Endothelial cell of umbilical vein (primary cell): ENCODE data around the gene ZBTB7C. TPM values are rescaled to one million over a fixed set of nuclear protein-coding genes. Genes with fewer than 3 reads are reported as not detected.

Experiments used
- BruUV-seq: library from RNA; stranded (reverse); fragments of 400-500 nt; replicated peaks from 2 replicates; lab custom pipeline; 2021; lab: Mats Ljungman, UMichigan
- CTCF ChIA-PET: fragments of 300-600, 350-600 bp; sonication (Branson Sonifier 250); formaldehyde crosslinking; loops from one replicate; lab custom pipeline; 2021; ENCODE audit warnings: antibody characterized with exemption, inconsistent platforms; lab: Charles Lee
- POLR2A ChIA-PET: fragments of 300-600, 350-600 bp; sonication (Branson Sonifier 250); formaldehyde crosslinking; loops from one replicate; lab custom pipeline; 2021; ENCODE audit warnings: antibody characterized with exemption, inconsistent platforms; lab: Charles Lee
- DNase-seq: peaks from one replicate; pipeline ENCODE4 v3.0.0-alpha.2; 2011; ENCODE audit warnings: low read depth, low spot score
- FAIRE-seq: peaks from 2 replicates; lab custom pipeline; 2011; peaks lifted over from hg19 to GRCh38; lab: Jason Lieb, UNC
- H2AFZ ChIP-seq: 2 replicates; pipeline ENCODE4 v1.6.0; 2012; ENCODE audit warnings: low read depth, low read length, control low read depth, inconsistent platforms
- H3K27ac ChIP-seq: 2 replicates; pipeline ENCODE4 v1.5.1; 2011; ENCODE audit warnings: low read depth, mild to moderate bottlenecking, control low read depth, low read length, moderate library complexity; ENCODE audit not compliant: insufficient read depth
- H3K27me3 ChIP-seq, 2 experiments: 2 replicates each; pipeline versions ENCODE4 v1.6.0 to v1.6.1; 2011; ENCODE audit warnings: low read length in 2 of 2, mixed read lengths in 1 of 2; ENCODE audit not compliant: control insufficient read depth in 2 of 2, insufficient read depth in 2 of 2
- H3K36me3 ChIP-seq, 2 experiments: 2 replicates in 1 of 2; 3 replicates in 1 of 2; pipeline ENCODE4 v1.5.1; 2011; ENCODE audit warnings: low read length in 2 of 2, mild to moderate bottlenecking in 1 of 2, moderate library complexity in 1 of 2; ENCODE audit not compliant: control insufficient read depth in 2 of 2, insufficient read depth in 2 of 2; ENCODE audit errors: extremely low read depth in 1 of 2
- H3K4me1 ChIP-seq: 3 replicates; pipeline ENCODE4 v1.5.1; 2011; ENCODE audit warnings: mild to moderate bottlenecking, low read length; ENCODE audit not compliant: control insufficient read depth, insufficient read depth; ENCODE audit errors: extremely low read depth
- H3K4me2 ChIP-seq: 2 replicates; pipeline ENCODE4 v1.6.1; 2011; ENCODE audit warnings: low read length, control low read depth, mixed read lengths; ENCODE audit not compliant: insufficient read depth
- H3K4me3 ChIP-seq, 3 experiments: fragments of 200-600 bp in 1 of 3; sonication (generic), shearing (Covaris generic) in 1 of 3; replicated peaks in 1 of 3; 2 replicates each; pipeline ENCODE4 v1.5.1; 2011 to 2016; ENCODE audit warnings: control low read depth in 3 of 3, low read length in 3 of 3, mild to moderate bottlenecking in 2 of 3, inconsistent platforms in 1 of 3, low read depth in 1 of 3, moderate library complexity in 1 of 3; ENCODE audit not compliant: insufficient read depth in 1 of 3
- H3K79me2 ChIP-seq: 2 replicates; pipeline ENCODE4 v1.6.0; 2012; ENCODE audit warnings: low read length, inconsistent platforms; ENCODE audit not compliant: control insufficient read depth, insufficient read depth
- H3K9ac ChIP-seq: replicated peaks from 2 replicates; pipeline ENCODE3; 2011; ENCODE audit warnings: low read length, control low read depth; ENCODE audit not compliant: insufficient read depth; ENCODE audit errors: extremely low read depth
- H3K9me1 ChIP-seq: replicated peaks from 3 replicates; pipeline ENCODE4 v1.6.0; 2011; ENCODE audit warnings: mild to moderate bottlenecking, low read length; ENCODE audit not compliant: control insufficient read depth, insufficient read depth; ENCODE audit errors: extremely low read depth
- H3K9me3 ChIP-seq: replicated peaks from 2 replicates; pipeline ENCODE4 v1.5.1; 2012; ENCODE audit warnings: low read length, inconsistent platforms; ENCODE audit not compliant: control insufficient read depth, insufficient read depth
- H4K20me1 ChIP-seq: replicated peaks from 2 replicates; pipeline ENCODE3; 2011; ENCODE audit warnings: mild to moderate bottlenecking, low read length; ENCODE audit not compliant: control insufficient read depth, insufficient read depth; ENCODE audit errors: extremely low read depth
- EZH2 ChIP-seq: IDR thresholded peaks from 2 replicates; pipeline ENCODE4 v1.6.1; 2012; ENCODE audit warnings: borderline replicate concordance, low read depth, mild to moderate bottlenecking, moderate library complexity, low read length, inconsistent platforms; ENCODE audit not compliant: severe bottlenecking
- FOS ChIP-seq: IDR thresholded peaks from 2 replicates; pipeline ENCODE4 v1.6.1; 2011; ENCODE audit warnings: mild to moderate bottlenecking, low read length, moderate library complexity, borderline replicate concordance; ENCODE audit not compliant: insufficient read depth
- GATA2 ChIP-seq: IDR thresholded peaks from 2 replicates; pipeline ENCODE4 v1.7.0; 2011; ENCODE audit warnings: low read depth, mild to moderate bottlenecking, moderate library complexity, mixed read lengths, low read length; ENCODE audit not compliant: insufficient read length, insufficient read depth
- JUN ChIP-seq: IDR thresholded peaks from 2 replicates; pipeline ENCODE4 v1.6.1; 2011; ENCODE audit warnings: borderline replicate concordance, low read depth; ENCODE audit not compliant: insufficient read length, insufficient read depth
- MYC ChIP-seq: IDR thresholded peaks from one replicate; pipeline ENCODE4 v1.6.1; 2011; ENCODE audit warnings: mild to moderate bottlenecking, low read depth, low read length
- POLR2A ChIP-seq: IDR thresholded peaks from 2 replicates; pipeline ENCODE4 v1.6.1; 2012; ENCODE audit warnings: low read depth, mild to moderate bottlenecking, control low read depth, low read length
- POLR2AphosphoS5 ChIP-seq: IDR thresholded peaks from 2 replicates; pipeline ENCODE4 v1.6.1; 2012; ENCODE audit warnings: low read depth, mild to moderate bottlenecking, control low read depth, low read length, moderate library complexity; ENCODE audit not compliant: insufficient read depth
- dilution Hi-C: fragments of 300-500 bp; cut with MboI; formaldehyde crosslinking; loops from one replicate; pipeline ENCODE4 v1.15.0; 2019; ENCODE audit warnings: low sequenced_read_pairs; ENCODE audit not compliant: extremely low pct_ligation_motif_present
- intact Hi-C: fragments of 100-400 bp; cut with micrococcal nuclease; formaldehyde crosslinking; loops from one replicate; pipeline ENCODE4 v1.10.0; 2022
- polyA plus RNA-seq, 4 experiments: library from polyadenylated mRNA; depleted of rRNA in 3 of 4; stranded (reverse) in 3 of 4; unstranded in 1 of 4; fragments of >200 nt; gene quantifications; 2 replicates each; pipeline versions ENCODE4 v1.2.1 to v1.2.3, GENCODE V29; 2011 to 2012; ENCODE audit warnings: missing spikeins in 1 of 4
- total RNA-seq: library from RNA; stranded (reverse); gene quantifications from 2 replicates; pipeline ENCODE4 v1.2.3, GENCODE V29; 2021
- TF ChIP-seq, protein P1 (sequence below): IDR thresholded peaks from 2 replicates; pipeline ENCODE4 v1.6.1; 2011; ENCODE audit not compliant: insufficient read depth, insufficient read length
- TF ChIP-seq, protein P2 (sequence below), 2 donors: IDR thresholded peaks; 1 replicate in 1 of 2; 2 replicates in 1 of 2; pipeline ENCODE4 v1.5.1; 2011; ENCODE audit warnings: low read length in 2 of 2, mild to moderate bottlenecking in 2 of 2, moderate library complexity in 2 of 2, control low read depth in 1 of 2, inconsistent platforms in 1 of 2, low read depth in 1 of 2; ENCODE audit not compliant: insufficient read depth in 1 of 2; ENCODE audit errors: extremely low read depth in 1 of 2

The ZBTB7C gene
- total and polyA plus RNA-seq, 2 donors (not counting 3 experiments of a cell fraction or from before 2014, with no cell fraction given) = not detected

DNA sequence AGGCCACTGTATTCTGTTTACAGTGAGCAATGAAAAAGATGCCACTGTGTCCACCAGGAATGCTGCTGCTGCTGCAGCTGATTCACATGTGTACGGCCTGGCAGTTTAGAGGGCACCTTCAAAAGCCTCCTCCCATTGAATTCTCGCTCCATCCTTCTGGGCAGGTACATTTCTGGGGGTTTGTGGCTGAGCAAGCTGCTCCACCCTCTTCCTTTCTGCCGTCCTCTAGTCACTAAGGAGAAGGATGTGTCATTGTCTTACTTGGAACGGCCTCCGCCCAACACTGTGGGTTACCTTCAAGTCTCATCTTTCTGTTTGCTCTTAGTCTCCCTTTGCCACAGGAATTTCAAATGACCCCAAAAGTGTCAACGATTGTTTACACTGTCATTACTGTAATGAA, 182.0 kb downstream of the ZBTB7C start:
- H4K20me1 ChIP-seq = no peaks in the 10 kb centered on the region
- TF ChIP-seq JUN (no peak), POLR2AphosphoS5 (no peak), FOS (no peak), GATA2 (no peak), MYC (no peak), POLR2A (no peak), EZH2 (no peak)
- TF ChIP-seq, protein P1, sequence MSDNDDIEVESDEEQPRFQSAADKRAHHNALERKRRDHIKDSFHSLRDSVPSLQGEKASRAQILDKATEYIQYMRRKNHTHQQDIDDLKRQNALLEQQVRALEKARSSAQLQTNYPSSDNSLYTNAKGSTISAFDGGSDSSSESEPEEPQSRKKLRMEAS = no peak
- TF ChIP-seq, protein P2, sequence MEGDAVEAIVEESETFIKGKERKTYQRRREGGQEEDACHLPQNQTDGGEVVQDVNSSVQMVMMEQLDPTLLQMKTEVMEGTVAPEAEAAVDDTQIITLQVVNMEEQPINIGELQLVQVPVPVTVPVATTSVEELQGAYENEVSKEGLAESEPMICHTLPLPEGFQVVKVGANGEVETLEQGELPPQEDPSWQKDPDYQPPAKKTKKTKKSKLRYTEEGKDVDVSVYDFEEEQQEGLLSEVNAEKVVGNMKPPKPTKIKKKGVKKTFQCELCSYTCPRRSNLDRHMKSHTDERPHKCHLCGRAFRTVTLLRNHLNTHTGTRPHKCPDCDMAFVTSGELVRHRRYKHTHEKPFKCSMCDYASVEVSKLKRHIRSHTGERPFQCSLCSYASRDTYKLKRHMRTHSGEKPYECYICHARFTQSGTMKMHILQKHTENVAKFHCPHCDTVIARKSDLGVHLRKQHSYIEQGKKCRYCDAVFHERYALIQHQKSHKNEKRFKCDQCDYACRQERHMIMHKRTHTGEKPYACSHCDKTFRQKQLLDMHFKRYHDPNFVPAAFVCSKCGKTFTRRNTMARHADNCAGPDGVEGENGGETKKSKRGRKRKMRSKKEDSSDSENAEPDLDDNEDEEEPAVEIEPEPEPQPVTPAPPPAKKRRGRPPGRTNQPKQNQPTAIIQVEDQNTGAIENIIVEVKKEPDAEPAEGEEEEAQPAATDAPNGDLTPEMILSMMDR (IDR thresholded peaks at IDR 0.05; ENCODE audit: extremely low read depth in 1 of 2, insufficient read depth in 1 of 2, low read depth in 1 of 2, low read length in 2 of 2) = no peak
- intact Hi-C loops (no loop called here), dilution Hi-C loops (no loop called here)
- ChIA-PET POLR2A (no interaction called here), CTCF (no interaction called here)
- no peak overlapping the region for H3K4me2 ChIP-seq
- H3K36me3 ChIP-seq = no peaks in the 10 kb centered on the region
- H3K27ac ChIP-seq = no peak overlapping the region
- H3K79me2 ChIP-seq = no peaks in the 10 kb centered on the region
- peaks cover 5 to 18% of the 10 kb centered on the region in 2 experiments for H3K27me3 ChIP-seq
- DNase-seq (no peak), FAIRE-seq (no peak)
- no peak overlapping the region for H3K4me3 ChIP-seq
- no peak overlapping the region for H3K9ac ChIP-seq
- no peaks in the 10 kb centered on the region for H3K4me1 ChIP-seq
- no peaks in the 10 kb centered on the region for H3K9me3 ChIP-seq
- no peak overlapping the region for H2AFZ ChIP-seq
- no peaks in the 10 kb centered on the region for H3K9me1 ChIP-seq
- no TSS peak for BruUV-seq
